HG03378 (cell line): Measurements from ENCODE around the gene TBX22.
"Not testable (repeated sequence)": the region's sequence is repeated elsewhere in the genome, so short reads cannot be mapped to it uniquely, and the experiment has no call there.

Source experiments
- ATAC-seq: cut with Tn5 transposase; IDR thresholded peaks from one replicate; pipeline ENCODE4 v1.9.1; 2021; ENCODE audit warnings: mild to moderate bottlenecking, moderate library complexity; ENCODE audit not compliant: unreplicated experiment

Gene TBX22, protein sequence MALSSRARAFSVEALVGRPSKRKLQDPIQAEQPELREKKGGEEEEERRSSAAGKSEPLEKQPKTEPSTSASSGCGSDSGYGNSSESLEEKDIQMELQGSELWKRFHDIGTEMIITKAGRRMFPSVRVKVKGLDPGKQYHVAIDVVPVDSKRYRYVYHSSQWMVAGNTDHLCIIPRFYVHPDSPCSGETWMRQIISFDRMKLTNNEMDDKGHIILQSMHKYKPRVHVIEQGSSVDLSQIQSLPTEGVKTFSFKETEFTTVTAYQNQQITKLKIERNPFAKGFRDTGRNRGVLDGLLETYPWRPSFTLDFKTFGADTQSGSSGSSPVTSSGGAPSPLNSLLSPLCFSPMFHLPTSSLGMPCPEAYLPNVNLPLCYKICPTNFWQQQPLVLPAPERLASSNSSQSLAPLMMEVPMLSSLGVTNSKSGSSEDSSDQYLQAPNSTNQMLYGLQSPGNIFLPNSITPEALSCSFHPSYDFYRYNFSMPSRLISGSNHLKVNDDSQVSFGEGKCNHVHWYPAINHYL

DNA sequence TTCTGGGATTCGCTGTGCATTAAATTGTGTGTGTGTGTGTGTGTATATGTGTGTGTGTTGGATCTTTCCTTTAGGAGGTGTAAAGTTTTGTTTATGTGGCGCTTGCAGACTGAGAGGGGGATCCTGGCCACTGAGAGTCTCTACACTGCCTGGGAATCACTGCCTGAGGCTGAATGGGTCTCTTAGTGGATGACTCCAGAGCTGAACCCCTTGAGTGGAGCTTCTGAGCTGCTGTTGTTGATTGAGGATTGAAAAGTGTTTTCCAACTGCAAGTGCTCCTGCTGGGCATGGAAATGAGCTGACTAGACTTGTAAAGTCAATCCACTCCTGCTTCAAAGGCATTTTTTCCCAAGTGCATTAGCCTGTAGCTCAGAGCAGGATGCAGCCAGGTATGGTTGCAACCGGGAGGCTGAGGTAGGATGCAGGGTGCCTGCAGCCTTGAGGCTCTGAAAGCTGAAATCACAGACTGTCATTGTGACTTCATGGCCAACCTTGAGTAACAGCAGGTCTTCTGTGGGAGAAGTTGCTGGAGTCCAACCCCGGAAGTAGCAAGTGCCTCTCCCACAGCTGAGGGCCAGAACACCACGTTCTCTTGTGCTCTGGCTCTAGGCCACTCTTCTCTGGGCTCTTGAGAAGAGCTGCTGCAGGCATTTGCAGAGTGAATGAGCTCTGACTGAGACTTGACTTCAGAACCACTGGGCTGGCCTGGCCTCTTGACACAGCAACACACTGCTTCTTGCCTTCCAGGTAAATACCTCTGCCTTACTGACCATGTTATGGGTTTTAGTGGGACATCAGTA, at the start of gene TBX22:
Gene TBX22 (plus strand): TSS at position 613 of the 800 bp plus-strand sequence. CDS start 7,517 bp downstream, outside the sequence.
- no peak for ATAC-seq

DNA sequence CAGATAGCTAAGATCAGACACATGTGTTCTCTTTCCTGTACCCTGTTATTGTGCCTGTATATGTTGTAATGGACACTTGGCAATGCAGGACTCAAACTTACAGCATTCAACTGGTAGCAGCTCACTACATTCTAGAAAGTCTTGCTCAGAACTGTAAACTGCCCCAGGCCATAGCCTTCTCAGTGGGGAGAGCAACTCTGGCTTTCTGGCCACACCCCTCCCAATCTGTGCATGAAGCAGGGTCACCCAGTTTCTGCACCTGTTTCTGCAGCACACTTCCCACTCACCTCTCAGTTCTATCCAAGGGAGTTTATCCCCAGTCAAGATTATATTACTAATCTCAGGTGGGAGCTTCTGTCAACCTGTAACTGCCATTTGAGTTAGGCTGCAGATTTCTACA, 38.9 kb upstream of the TBX22 start:
- no peak for ATAC-seq

DNA sequence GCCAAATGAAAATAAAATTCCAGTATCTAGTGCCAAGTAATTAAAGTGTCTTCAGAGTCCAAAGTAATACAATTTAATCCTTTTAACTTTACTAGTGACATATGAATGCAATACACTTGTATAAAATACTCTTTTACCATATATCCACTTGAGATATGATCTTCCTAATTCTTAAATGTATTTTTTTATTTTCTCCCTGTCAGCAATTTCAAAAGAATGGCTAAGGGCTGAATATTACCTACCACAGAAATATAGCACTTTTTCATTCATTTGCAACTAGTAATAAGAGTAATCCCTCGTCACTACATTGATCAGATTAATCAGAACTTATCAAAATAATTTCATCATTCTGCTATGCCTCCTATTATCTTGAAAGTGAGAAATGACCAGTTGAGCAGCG, 10.1 kb upstream of the TBX22 start:
- ATAC-seq, result no peak

DNA sequence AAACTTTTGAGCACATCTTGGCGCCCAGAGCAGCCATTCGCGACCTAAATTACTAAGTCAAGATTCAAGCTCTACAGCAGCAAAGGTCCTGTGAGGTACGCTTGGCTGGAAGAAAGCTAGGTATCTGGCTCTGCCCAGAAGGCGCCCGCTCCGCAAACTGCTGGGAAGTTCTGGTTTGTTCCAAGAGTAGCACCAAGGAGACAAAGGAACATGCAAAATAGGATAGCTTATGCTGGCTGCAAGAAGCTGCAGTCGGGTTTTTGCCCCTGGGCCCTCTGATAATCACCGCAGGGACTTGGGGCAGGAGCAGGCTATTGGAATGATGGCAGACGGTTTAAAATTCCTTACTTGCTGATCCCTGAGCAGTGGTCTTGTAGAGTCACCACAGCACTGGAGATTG, 3.0 kb upstream of the TBX22 start:
- ATAC-seq, result no peak

DNA sequence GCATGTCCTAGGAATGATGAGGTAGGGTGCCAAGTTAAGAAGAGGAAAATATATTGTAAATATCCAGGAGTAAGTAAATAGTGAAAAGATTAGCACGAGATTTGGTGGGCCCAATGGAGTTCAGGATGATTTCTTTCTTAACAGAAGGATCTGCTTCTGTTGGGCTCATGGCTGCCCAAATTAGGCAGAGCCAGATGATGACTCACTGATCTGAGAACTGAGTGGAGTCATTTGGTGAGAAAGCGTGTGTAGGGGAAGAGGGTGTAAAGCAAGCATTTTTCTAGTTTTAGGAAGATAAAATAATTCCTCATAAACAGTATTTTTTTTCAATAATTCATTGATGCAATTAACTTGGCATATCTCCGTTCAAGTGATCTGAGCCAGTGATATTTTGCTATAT, 1.6 kb downstream of the TBX22 start:
- ATAC-seq, result no peak

DNA sequence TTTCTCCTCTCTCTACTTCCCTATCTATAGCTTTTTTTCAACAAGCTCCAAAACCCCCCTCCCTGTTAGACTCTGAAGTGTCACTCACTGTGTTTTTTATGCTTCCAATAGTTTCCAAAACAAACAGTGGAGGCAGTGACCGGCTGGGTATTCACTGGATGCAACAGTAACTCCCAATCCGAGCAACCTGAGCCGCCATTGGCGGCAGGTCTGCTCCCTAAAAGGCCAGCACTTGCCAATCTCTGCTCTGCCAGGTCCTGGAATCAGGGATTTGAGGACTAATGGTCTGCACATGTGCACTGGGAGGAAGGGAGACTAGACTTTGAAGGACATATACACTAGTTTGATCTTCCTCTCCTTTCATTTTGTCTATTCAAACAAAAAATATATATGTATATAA, 7.1 kb downstream of the TBX22 start:
- no peak for ATAC-seq

DNA sequence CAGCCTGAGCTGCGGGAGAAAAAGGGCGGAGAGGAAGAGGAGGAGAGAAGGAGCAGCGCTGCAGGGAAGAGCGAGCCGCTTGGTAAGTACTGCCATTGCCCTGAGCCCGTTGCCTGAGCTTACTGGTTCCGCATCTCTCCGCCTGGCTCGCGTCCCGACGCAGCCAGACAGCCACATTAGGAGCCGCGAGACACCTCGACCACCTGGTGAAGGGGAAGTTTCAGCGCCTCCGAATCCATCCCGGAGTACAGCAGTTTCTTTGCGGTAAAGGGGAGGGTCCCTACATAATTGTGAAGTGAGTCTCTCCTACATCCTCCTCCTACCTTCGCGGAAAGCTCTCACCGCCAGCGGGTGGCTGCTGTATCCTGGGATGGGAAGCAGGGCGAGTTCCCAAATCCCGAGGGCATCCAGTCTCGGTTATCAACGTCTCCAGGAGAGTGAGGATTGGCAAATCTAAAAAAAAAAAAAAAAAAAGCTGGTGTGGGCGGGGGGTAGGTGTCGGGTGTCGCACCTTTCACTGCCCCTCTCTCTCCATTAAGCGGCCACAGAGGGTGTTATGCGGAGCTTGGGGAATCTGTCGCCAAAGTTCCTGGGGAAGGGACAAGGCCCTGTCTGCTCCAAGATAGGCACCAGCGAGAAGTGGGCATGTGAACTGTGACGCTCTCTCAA, 7.9 kb downstream of the TBX22 start:
- no peak for ATAC-seq

DNA sequence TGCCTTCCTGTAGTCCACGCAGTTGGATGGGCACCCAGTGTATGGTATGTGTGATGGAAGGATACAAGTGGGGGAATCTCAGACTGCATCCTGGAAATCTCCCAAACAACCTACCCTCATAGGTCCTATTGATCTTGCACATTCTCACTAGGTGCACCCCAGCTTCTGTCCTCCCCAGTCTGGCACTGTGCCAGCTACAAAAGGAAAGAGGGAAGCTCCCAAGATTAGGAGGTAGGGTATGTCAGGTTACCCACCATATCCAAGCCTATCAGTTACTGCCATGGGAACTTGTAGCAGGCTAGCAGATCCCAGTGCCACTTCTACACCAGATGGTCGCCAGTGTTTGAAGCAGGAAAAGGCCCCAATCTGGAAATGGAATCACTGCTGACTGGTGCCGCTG, 11.6 kb downstream of the TBX22 start:
- no peak for ATAC-seq

DNA sequence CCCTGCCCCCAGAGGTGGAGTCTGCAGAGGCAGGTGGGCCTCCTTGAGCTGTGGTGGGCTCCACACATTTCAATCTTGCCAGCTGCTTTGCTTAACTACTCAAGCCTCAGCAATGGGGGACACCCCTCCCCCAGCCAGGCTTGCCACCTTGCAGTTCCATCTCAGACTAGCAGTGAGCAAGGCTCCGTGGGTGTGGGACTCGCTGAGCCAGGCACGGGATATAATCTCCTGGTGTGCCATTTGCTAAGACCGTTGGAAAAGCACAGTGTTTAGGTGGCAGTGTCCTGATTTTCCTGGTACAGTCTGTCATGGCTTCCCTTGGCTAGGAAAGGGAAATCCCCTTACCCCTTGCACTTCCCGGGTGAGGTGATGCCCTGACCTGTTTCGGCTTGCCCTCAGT, 51.6 kb downstream of the TBX22 start:
- not testable (repeated sequence) for ATAC-seq

DNA sequence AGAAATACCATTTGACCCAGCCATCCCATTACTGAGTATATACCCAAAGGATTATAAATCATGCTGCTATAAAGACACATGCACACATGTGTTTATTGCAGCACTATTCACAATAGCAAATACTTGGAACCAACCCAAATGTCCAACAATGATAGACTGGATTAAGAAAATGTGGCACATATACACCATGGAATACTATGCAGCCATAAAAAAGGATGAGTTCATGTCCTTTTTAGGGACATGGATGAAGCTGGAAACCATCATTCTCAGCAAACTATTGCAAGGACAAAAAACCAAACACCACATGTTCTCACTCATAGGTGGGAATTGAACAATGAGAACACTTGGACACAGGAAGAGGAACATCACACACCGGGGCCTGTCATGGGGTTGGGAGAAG, 61.1 kb downstream of the TBX22 start:
- ATAC-seq, result not testable (repeated sequence)
